Panc1 (cell line): ENCODE data around the gene NR1H4. TPM values are rescaled to one million over a fixed set of nuclear protein-coding genes. Genes with fewer than 3 reads are reported as not detected.

Experiments used
- ATAC-seq: fragments of 200-7000 bp; cut with Tn5 transposase; 2 replicates; pipeline ENCODE4 v1.9.1; 2020; ENCODE audit warnings: mild to moderate bottlenecking, moderate library complexity
- BruUV-seq: library from RNA; stranded (reverse); fragments of 400-500 nt; replicated peaks from 2 replicates; lab custom pipeline; 2021; lab: Mats Ljungman, UMichigan
- CTCF ChIA-PET: fragments of 300-600 bp; sonication (Branson Sonifier 250); formaldehyde crosslinking; loops from one replicate; lab custom pipeline; 2022; ENCODE audit warnings: antibody characterized with exemption; lab: Charles Lee
- POLR2A ChIA-PET: fragments of 300-600 bp; sonication (Branson Sonifier 250); formaldehyde crosslinking; loops from one replicate; lab custom pipeline; 2022; ENCODE audit warnings: antibody characterized with exemption; lab: Charles Lee
- DNase-seq: peaks from one replicate; pipeline ENCODE4 v3.0.0-alpha.2; 2010; ENCODE audit warnings: low read depth, low spot score
- H3K27ac ChIP-seq: 2 replicates; pipeline ENCODE4 v1.5.1; 2011; ENCODE audit warnings: mild to moderate bottlenecking, low read length, inconsistent platforms
- H3K27me3 ChIP-seq: fragments of 200-500 bp; sonication (Bioruptor generic); 2 replicates; pipeline ENCODE4 v1.6.0; 2014; ENCODE audit warnings: low read length, inconsistent platforms; ENCODE audit not compliant: control insufficient read depth, insufficient read depth
- H3K36me3 ChIP-seq: fragments of 200-500 bp; sonication (Bioruptor generic); 2 replicates; pipeline ENCODE4 v1.5.1; 2014; ENCODE audit warnings: inconsistent platforms, mild to moderate bottlenecking, low read length, moderate library complexity; ENCODE audit not compliant: control insufficient read depth, insufficient read depth
- H3K4me1 ChIP-seq: 2 replicates; pipeline ENCODE4 v1.5.1; 2011; ENCODE audit warnings: inconsistent platforms, mild to moderate bottlenecking, low read length, moderate library complexity; ENCODE audit not compliant: control insufficient read depth, insufficient read depth
- H3K4me3 ChIP-seq, 2 experiments: 2 replicates each; pipeline ENCODE4 v1.5.1; 2011 to 2012; ENCODE audit warnings: low read depth in 2 of 2, low read length in 2 of 2, mild to moderate bottlenecking in 2 of 2, inconsistent platforms in 1 of 2, moderate library complexity in 1 of 2
- H3K9me3 ChIP-seq: fragments of 200-500 bp; sonication (Bioruptor generic); 2 replicates; pipeline ENCODE4 v1.5.1; 2014; ENCODE audit warnings: low read depth, mild to moderate bottlenecking, inconsistent platforms, low read length, moderate library complexity; ENCODE audit not compliant: control insufficient read depth, insufficient read depth
- POLR2AphosphoS5 ChIP-seq: IDR thresholded peaks from 2 replicates; pipeline ENCODE4 v1.6.1; 2012; ENCODE audit warnings: mild to moderate bottlenecking, low read depth, low read length, moderate library complexity
- SIN3A ChIP-seq: IDR thresholded peaks from 2 replicates; pipeline ENCODE4 v1.6.1; 2012; ENCODE audit warnings: low read depth, mild to moderate bottlenecking, low read length, moderate library complexity, borderline replicate concordance; ENCODE audit not compliant: insufficient read depth
- TCF7L2 ChIP-seq: IDR thresholded peaks from 2 replicates; pipeline ENCODE4 v1.6.1; 2011; ENCODE audit warnings: mild to moderate bottlenecking, low read depth, low read length, inconsistent platforms
- in situ Hi-C: cut with HindIII; loops from 2 replicates; pipeline ENCODE4 v1.10.0; 2016; ENCODE audit warnings: low sequenced_read_pairs, low pct_unique_long_range_greater_than_20kb
- intact Hi-C: fragments of 100-400 bp; cut with micrococcal nuclease; formaldehyde crosslinking; loops from one replicate; pipeline ENCODE4 v1.10.0; 2022; ENCODE audit not compliant: unreplicated experiment
- total RNA-seq: library from RNA; stranded (reverse); gene quantifications from one replicate; pipeline ENCODE4 v1.2.1, GENCODE V29; 2021; ENCODE audit not compliant: unreplicated experiment
- TF ChIP-seq, protein P1 (sequence below), 2 experiments: IDR thresholded peaks; 2 replicates each; pipeline ENCODE4 v1.6.1; 2011 to 2012; ENCODE audit warnings: low read depth in 2 of 2, control low read depth in 1 of 2, low read length in 1 of 2, mild to moderate bottlenecking in 1 of 2, moderate library complexity in 1 of 2; ENCODE audit not compliant: insufficient read depth in 1 of 2
- TF ChIP-seq, protein P2 (sequence below): fragments of 450-650 bp; IDR thresholded peaks from 2 replicates; pipeline ENCODE4 v1.5.1; 2017; ENCODE audit warnings: mild to moderate bottlenecking

NR1H4 gene
- total RNA-seq, 1 experiment from 2014 or later: not detected

DNA sequence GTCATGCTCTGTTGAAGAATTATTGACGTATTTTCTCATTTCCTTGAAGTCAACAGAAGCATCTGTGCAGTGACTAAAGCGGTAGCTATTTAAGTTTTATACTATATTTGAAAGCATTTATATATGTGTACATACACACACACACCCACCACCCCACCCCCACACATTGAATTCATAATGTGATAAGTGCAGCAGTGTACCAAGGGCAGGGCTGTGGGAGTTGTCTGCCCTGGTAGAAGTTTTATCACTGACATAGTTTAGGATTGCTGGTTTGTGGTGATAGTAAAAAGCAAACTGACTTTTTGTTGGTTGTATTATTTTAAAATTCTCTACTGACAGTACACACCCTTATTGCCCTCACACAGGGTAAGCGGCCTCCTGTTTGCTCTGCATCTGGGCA, 138.9 kb downstream of the NR1H4 start:
- intact Hi-C loops (no loop called here), in situ Hi-C loops (no loop called here)
- TF ChIP-seq, protein P1, sequence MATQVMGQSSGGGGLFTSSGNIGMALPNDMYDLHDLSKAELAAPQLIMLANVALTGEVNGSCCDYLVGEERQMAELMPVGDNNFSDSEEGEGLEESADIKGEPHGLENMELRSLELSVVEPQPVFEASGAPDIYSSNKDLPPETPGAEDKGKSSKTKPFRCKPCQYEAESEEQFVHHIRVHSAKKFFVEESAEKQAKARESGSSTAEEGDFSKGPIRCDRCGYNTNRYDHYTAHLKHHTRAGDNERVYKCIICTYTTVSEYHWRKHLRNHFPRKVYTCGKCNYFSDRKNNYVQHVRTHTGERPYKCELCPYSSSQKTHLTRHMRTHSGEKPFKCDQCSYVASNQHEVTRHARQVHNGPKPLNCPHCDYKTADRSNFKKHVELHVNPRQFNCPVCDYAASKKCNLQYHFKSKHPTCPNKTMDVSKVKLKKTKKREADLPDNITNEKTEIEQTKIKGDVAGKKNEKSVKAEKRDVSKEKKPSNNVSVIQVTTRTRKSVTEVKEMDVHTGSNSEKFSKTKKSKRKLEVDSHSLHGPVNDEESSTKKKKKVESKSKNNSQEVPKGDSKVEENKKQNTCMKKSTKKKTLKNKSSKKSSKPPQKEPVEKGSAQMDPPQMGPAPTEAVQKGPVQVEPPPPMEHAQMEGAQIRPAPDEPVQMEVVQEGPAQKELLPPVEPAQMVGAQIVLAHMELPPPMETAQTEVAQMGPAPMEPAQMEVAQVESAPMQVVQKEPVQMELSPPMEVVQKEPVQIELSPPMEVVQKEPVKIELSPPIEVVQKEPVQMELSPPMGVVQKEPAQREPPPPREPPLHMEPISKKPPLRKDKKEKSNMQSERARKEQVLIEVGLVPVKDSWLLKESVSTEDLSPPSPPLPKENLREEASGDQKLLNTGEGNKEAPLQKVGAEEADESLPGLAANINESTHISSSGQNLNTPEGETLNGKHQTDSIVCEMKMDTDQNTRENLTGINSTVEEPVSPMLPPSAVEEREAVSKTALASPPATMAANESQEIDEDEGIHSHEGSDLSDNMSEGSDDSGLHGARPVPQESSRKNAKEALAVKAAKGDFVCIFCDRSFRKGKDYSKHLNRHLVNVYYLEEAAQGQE (IDR thresholded peaks at IDR 0.05; ENCODE audit: insufficient read depth in 1 of 2, low read depth in 2 of 2, low read length in 1 of 2): no peak
- TF ChIP-seq SIN3A (no peak), TCF7L2 (no peak), POLR2AphosphoS5 (no peak)
- TF ChIP-seq, protein P2, sequence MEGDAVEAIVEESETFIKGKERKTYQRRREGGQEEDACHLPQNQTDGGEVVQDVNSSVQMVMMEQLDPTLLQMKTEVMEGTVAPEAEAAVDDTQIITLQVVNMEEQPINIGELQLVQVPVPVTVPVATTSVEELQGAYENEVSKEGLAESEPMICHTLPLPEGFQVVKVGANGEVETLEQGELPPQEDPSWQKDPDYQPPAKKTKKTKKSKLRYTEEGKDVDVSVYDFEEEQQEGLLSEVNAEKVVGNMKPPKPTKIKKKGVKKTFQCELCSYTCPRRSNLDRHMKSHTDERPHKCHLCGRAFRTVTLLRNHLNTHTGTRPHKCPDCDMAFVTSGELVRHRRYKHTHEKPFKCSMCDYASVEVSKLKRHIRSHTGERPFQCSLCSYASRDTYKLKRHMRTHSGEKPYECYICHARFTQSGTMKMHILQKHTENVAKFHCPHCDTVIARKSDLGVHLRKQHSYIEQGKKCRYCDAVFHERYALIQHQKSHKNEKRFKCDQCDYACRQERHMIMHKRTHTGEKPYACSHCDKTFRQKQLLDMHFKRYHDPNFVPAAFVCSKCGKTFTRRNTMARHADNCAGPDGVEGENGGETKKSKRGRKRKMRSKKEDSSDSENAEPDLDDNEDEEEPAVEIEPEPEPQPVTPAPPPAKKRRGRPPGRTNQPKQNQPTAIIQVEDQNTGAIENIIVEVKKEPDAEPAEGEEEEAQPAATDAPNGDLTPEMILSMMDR: no peak
- Histone ChIP-seq H3K4me3 (no peak overlapping the region), H3K27me3 (no peaks in the 10 kb centered on the region), H3K27ac (no peak overlapping the region), H3K4me1 (no peaks in the 10 kb centered on the region), H3K36me3 (peaks cover 10% of the 10 kb centered on the region; the same call in 1 of the 2 replicates), H3K9me3 (no peaks in the 10 kb centered on the region)
- POLR2A ChIA-PET: no interaction called here
- no TSS peak for BruUV-seq
- CTCF ChIA-PET: no interaction called here
- no peak for ATAC-seq
- no peak for DNase-seq

Other genes with a start within 250 kb of the NR1H4 start
- 2.6 TPM for gene DEPDC4, start 206.8 kb upstream of the NR1H4 start, total RNA-seq
- gene SCYL2, start 206.7 kb upstream of the NR1H4 start, total RNA-seq: 45.3 TPM
- not detected for gene SLC17A8, start 116.8 kb upstream of the NR1H4 start, total RNA-seq
- 47.4 TPM for gene GAS2L3, start 99.8 kb downstream of the NR1H4 start, total RNA-seq